ENCODE data around the gene UQCRH. TPM values are rescaled to one million over a fixed set of nuclear protein-coding genes. Genes with fewer than 3 reads are reported as not detected.
"Not testable (repeated sequence)": the region's sequence is repeated elsewhere in the genome, so short reads cannot be mapped to it uniquely, and the experiment has no call there.

The UQCRH gene
- total RNA-seq, 2 donors from 2014 or later: 341 to 376 TPM

DNA sequence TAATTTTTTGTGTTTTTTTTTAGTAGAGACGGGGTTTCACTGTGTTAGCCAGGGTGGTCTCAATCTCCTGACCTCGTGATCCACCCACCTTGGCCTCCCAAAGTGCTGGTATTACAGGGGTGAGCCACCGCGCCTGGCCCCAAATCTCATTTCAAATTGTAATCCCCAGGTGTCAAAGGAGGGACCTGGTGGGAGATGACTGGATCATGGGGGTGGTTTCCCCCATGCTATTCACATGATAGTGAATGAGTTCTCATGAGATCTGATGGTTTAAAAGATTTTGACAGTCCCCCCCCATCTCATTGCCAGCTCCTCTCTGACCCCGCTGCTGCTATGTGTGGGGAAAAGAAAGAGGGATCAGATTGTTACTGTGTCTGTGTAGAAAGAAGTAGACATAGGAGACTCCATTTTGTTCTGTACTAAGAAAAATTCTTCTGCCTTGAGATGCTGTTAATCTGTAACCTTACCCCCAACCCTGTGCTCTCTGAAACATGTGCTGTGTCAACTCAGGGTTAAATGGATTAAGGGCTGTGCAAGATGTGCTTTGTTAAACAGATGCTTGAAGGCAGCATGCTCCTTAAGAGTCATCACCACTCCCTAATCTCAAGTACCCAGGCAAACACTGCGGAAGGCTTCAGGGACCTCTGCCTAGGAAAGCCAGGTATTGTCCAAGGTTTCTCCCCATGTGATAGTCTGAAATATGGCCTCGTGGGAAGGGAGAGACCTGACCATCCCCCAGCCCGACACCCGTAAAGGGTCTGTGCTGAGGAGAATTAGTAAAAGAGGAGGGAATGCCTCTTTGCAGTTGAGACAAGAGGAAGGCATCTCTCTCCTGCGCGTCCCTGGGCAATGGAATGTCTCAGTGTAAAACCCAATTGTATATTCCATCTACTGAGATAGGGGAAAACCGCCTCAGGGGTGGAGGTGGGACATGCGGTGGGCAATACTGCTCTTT lies 16.7 kb downstream of the UQCRH start:
- peak overlapping the region in 1 of 2 donors; percentile 60 for H3K27ac Mint-ChIP-seq
- not testable (repeated sequence) for H3K9me3 Mint-ChIP-seq; ATAC-seq; DNase-seq (ENCODE audit: low spot score in 2 of 2); H3K36me3 Mint-ChIP-seq

DNA sequence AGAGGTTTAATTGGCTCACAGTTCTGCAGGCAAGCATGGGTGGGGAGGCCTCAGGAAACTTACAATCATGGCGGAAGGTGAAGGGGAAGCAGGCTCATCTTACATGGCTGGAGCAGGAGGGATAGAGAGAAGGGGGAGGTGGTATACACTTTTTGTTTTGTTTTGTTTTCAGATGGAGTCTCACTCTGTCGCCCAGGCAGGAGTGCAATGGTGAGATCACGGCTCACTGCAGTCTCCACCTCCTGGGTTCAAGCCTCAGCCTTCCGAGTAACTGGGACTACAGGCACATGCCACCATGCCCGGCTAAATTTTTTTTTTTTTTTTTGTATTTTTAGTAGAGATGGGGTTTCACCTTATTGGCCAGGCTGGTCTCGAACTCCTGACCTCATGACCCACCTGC lies 18.7 kb downstream of the UQCRH start:
- H3K36me3 Mint-ChIP-seq; H3K27ac Mint-ChIP-seq; H3K9me3 Mint-ChIP-seq; DNase-seq (ENCODE audit: low spot score in 2 of 2); ATAC-seq: not testable (repeated sequence)

DNA sequence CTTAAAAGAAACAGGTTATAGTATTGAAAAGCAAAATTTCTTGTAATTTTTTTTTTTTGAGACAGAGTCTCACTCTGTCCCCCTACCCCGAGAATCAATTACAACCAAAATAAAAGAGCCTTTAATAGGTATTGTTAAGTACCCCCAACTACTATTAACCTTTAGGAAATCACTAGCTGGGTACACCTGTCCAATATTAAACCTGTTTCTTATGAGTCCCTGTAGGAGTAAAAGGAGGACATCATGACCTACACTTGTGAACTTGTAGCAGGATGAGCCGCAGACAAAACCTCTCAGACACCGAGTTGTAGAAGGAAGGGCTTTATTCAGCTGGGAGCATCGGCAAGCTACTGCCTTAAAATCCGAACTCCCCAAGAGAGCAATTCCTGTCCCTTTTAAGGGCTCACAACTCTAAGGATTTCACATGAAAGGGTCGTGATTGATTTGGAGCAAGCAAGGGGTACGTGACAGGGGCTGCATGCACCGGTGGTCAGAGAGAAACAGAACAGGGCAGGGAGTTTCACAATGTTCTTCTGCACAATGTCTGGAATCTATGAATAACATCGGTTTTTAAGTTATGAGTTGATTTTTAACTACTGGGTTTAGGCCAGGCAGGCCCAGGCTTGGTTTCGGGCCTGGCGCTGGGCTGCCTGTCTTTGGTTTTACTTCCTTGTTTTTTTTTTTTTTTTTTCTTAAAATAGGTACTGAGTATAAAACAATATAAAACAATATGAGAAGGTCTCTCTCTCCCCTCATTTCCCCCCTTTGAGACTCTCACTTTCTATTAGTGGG lies 22.0 kb downstream of the UQCRH start:
- not testable (repeated sequence) for H3K36me3 Mint-ChIP-seq; ATAC-seq; H3K9me3 Mint-ChIP-seq; DNase-seq (ENCODE audit: low spot score in 2 of 2); H3K27ac Mint-ChIP-seq

DNA sequence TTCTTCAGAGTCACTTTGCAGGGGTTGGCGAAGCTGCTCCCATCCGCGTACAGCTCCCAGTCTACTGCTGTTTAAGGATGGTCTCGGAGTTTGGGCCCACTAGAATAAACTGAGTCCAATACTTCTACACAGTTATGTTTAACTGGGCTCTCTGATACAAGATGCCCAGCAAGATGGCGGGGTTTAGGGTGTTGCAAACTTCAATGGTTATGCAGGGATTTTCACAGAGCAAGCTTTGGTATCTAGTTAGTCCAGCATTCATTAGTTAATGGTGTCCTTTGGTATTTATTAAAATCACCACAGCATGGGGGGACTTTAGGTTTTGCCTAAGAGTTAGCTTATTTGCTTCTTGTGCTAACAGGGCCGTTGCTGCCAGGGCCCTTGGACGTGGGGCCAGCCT lies 24.7 kb downstream of the UQCRH start:
- DNase-seq (ENCODE audit: low spot score in 2 of 2); H3K27ac Mint-ChIP-seq; ATAC-seq; H3K36me3 Mint-ChIP-seq; H3K9me3 Mint-ChIP-seq: not testable (repeated sequence)

DNA sequence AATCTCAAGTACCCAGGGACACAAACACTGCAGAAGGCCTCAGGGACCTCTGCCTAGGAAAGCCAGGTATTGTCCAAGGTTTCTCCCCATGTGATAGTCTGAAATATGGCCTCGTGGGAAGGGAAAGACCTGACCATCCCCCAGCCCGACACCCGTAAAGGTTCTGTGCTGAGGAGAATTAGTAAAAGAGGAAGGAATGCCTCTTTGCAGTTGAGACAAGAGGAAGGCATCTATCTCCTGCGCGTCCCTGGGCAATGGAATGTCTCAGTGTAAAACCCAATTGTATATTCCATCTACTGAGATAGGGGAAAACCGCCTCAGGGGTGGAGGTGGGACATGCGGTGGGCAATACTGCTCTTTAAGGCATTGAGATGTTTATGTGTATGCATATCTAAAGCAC lies 26.3 kb downstream of the UQCRH start:
- H3K36me3 Mint-ChIP-seq; ATAC-seq; DNase-seq (ENCODE audit: low spot score in 2 of 2); H3K27ac Mint-ChIP-seq; H3K9me3 Mint-ChIP-seq: not testable (repeated sequence)

DNA sequence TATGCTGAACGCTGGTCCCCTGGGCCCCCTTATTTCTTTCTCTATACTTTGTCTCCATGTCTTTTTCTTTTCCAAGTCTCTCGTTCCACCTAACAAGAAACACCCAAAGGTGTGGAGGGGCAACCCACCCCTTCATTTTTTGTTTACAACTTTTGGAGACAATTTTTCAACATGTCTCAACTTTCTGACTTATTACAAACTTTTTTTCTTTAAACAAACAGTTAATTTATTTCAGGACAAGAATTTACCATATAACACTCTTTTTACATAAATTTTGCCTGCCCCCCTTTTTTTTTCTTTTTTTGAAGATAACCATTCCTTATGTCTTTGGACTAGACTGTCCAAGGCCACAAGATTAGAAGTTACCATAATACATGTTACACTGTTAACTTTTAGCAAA lies 26.9 kb downstream of the UQCRH start:
- H3K36me3 Mint-ChIP-seq; ATAC-seq; H3K9me3 Mint-ChIP-seq; DNase-seq (ENCODE audit: low spot score in 2 of 2); H3K27ac Mint-ChIP-seq: not testable (repeated sequence)

DNA sequence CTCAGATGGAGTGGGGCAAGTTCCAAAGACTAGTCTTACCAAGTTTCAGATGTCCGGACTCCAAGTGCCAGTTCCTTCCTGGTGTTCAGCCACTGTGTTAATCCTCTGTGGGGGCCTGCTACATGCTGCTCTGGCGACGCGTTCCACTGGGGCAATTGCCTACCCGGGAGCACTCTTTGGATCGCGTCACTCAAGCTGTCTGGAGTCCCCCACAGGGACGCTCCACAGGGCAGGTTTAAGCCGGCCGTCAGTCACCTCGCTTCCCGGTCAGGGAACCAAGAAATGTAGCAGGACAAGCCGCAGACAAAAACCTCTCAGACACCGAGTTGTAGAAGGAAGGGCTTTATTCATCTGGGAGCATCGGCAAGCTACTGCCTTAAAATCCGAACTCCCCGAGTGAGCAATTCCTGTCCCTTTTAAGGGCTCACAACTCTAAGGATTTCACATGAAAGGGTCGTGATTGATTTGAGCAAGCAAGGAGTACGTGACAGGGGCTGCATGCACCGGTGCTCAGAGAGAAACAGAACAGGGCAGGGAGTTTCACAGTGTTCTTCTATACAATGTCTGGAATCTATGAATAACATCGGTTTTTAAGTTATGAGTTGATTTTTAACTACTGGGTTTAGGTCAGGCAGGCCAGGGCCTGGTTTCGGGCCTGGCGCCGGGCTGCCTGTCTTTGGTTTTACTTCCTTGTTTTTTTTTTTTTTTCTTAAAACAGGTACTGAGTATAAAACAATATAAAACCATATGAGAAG lies 28.5 kb downstream of the UQCRH start:
- not testable (repeated sequence) for H3K9me3 Mint-ChIP-seq; DNase-seq (ENCODE audit: low spot score in 2 of 2); H3K27ac Mint-ChIP-seq; H3K36me3 Mint-ChIP-seq; ATAC-seq

DNA sequence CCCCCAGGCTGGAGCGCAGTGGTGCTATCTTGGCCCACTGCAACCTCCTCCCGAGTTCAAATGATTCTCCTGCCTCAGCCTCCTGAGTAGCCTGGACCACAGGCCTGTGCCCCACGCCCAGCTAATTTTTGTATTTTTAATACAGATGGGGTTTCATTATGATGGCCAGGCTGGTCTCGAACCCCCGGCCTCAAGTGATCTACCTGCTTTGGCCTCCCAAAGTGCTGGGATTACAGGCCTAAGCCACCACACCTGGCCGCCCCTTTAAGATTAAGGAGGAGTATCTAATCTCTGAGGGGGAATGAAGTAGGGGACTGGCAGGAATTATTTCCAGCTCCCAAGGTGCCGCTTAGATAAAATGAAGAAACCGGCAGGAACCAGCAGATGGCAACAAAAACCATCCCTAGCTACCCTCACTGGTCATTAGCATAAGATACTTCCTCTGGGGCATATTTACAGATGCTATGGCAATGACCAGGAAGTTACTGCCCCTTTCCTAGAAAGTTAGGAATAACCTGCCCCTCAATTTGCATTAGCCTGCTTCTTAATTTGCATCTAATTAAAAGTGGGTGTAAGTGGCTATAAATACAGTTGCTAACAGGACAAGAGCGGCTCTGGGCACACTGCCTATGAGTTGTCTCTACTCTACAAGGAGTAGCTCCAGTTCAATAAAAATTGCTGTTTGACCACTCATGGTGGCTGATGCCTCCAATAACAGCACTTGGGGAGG lies 30.0 kb downstream of the UQCRH start:
- Mint-ChIP-seq H3K9me3 (no peaks in the 10 kb centered on the region), H3K36me3 (no peaks in the 10 kb centered on the region), H3K27ac (no peak overlapping the region)
- ATAC-seq (peak in 1 of 2 donors; percentile 38), DNase-seq (ENCODE audit: low spot score in 2 of 2) (no peak)

DNA sequence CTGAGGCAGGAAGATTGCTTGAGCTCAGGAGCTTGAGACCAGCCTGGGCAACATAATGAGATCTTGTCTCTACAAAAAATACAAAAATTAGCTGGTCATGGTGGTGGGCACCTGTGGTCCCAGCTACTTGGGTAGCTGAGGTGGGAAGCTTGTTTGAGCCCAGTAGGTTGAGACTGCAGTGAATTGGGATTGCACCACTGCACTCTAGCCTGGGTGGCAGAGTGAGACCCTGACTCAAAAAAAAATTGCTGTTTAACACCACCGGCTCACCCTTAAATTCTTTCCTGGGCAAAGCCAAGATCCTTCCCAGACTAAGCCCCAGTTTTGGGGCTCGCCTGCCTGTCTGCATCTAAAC lies 30.5 kb downstream of the UQCRH start:
- Mint-ChIP-seq H3K9me3 (no peaks in the 10 kb centered on the region), H3K27ac (no peak overlapping the region), H3K36me3 (no peaks in the 10 kb centered on the region)
- DNase-seq (ENCODE audit: low spot score in 2 of 2): no peak
- no peak for ATAC-seq

DNA sequence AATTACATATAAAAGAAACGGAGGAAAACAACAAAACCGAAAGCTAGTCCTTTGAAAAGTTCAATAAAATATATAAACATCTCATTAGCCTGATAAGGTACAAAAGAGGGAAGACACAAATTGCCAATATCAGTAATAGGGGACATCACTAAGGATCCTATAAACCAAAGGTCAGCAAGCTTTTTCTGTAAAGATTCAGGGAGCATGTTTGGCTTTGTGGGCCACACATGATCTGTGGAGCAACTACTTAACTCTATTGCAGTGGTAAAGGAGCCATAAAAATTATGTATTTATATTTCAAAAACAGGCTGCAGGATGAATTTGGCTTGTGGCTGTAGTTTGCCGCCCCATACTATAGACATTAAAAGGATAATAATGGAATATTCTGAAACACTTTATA lies 31.6 kb downstream of the UQCRH start:
- ATAC-seq (no peak), DNase-seq (ENCODE audit: low spot score in 2 of 2) (no peak)
- Mint-ChIP-seq H3K9me3 (no peaks in the 10 kb centered on the region), H3K36me3 (no peaks in the 10 kb centered on the region), H3K27ac (no peak overlapping the region)

DNA sequence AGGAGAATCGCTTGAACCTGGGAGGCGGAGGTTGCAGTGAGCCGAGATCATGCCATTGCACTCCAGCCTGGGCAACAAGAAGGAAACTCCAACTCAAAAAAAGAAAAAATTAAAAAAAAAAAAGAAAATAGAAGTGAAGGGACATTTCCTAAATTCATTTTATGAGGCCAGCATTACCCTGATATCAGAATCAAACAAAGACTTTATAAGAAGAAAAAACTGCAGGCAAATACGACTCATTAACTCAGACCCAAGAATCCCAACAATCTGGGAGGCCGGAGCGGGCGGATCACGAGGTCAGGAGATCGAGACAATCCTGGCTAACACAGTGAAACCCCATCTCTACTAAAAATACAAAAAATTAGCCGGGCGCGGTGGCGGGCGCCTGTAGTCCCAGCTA lies 33.9 kb downstream of the UQCRH start:
- peaks cover 19 to 23% of the 10 kb centered on the region in 2 donors for H3K36me3 Mint-ChIP-seq
- not testable (repeated sequence) for ATAC-seq; H3K27ac Mint-ChIP-seq; H3K9me3 Mint-ChIP-seq; DNase-seq (ENCODE audit: low spot score in 2 of 2)

DNA sequence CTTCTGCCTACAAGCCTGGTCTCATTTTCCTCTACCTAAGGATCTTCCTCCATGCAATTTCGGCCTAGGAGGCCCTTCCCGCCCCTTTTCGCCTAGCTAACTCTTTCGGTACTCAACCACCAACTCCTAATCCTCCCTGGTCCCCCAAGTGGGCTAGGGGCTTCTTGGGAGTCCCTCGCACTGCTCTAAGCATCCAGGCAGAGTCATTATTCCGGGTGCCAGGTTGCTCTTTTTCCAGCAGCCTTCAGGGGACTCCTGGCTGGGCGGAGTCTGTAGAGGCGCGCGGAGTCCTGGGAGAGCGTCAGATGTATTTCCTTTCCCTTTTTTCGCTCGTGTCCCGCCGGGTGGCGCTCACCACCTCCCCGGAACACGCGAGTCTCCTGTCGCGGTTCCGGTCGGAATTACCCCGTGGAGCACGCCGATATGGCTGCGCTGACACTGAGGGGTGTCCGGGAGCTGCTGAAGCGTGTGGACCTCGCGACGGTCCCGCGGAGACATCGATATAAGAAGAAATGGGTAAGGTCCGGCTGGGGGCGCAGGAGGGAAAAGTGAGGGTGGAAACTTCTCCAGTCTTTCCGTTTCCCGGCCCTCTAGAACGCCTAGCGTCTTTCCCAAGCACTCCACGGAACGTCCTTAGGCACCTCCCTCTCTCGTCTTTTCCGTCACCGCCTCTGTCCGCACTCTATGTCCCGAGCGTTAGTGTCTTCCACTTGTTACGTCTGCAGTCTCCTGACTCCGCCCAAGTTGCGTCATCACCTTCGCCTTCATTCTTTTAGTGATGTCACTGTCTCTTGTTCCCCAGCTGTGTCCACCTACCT lies 37.1 kb downstream of the UQCRH start, which contains the start of gene NSUN4:
TSS of gene NSUN4 (plus strand) at position 404 of the 818 bp plus-strand sequence. CDS start at position 424, 20 bp downstream.
- no peaks in the 10 kb centered on the region for H3K9me3 Mint-ChIP-seq
- H3K27ac Mint-ChIP-seq: peak within 1 kb of the TSS; percentile 99 to 100
- ATAC-seq (peak; percentile 90 to 93), DNase-seq (ENCODE audit: low spot score in 2 of 2) (peak; percentile 77 to 86)
- peaks cover 19 to 32% of the 10 kb centered on the region in 2 donors for H3K36me3 Mint-ChIP-seq

DNA sequence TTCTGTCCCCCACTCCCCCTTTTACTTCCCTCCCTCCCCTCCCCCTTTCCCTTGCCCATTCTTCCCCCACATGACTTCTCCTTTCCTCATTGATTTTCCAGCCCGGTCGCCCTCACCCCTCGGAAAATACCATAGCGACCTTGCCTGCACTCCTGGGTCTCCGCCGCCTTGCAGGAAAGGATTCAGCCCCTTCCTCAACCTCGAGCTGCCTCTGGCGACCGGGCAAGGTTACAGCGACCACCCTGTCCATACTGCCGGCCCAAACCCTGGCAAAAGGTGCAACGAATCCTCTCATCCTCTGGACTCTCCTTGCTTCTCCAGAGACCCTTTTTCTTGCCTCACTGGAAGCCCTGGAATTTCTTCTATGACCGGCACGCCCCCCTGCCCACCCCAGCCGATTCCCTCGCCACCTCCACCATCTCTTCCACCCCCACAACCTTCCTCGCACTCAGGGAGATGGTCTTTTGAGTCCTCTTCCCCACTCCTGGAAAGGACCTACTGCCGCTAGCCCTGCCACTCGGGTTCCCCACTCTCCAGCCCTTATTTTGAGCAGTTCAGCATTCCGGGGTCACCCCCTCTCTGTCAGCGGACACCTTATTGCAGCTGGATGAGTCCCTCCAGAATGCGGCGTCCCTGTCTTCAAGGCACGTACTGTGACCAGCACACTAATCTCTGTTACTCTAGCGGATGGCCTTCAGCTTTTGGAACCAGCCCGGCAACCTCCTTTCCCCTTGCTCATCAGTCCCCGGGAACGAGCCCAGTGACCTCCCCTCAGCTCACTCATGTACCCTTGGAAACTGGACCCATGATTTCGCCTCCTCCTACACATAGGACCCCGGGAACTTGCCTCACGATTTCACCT lies 38.0 kb downstream of the UQCRH start:
- DNase-seq (ENCODE audit: low spot score in 2 of 2): no peak
- Mint-ChIP-seq H3K27ac (peak overlapping the region; percentile 99 to 100), H3K9me3 (no peaks in the 10 kb centered on the region), H3K36me3 (peaks cover 19 to 35% of the 10 kb centered on the region in 2 donors)
- no peak for ATAC-seq

DNA sequence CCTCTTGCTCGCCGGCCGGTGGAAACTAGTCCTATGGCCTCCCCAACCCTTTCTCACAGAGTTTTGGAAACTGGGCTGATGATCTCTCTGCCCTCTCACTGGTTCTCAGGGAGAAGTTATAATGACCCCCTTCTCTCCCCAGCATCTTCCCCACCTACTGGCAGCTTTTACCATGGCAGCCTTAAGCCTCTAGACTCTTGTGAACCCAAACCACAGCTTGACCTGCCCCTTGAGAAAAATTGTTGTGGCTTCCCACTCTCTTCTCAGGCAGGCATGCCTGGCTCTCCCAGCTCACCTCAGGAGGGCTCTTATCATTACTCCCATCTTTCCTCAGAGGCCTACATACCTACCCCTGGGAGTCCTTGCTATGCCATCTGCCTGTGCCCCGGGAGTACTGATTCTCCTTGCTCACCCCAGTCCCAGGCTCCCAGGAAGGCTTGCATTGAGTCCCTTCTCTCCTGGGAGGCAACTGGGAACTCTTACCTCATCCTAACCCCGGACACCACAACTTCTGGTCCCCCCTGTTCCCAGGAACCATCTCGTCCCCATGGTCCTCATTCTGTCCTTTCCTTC lies 38.7 kb downstream of the UQCRH start:
- ATAC-seq: no peak
- DNase-seq (ENCODE audit: low spot score in 2 of 2): no peak
- Mint-ChIP-seq H3K27ac (peak overlapping the region; percentile 99 to 100), H3K36me3 (peaks cover 19 to 39% of the 10 kb centered on the region in 2 donors), H3K9me3 (no peaks in the 10 kb centered on the region)

Data from activated naive CD4-positive, alpha-beta T cell treated with anti-CD3 and anti-CD28 coated beads, Interleukin-2, amount 50 U/mL, for 72 hours (primary cell).